Retinal pigment epithelial cell (primary cell): ENCODE data around the gene FRMD4A.
"Not testable (repeated sequence)": the region's sequence is repeated elsewhere in the genome, so short reads cannot be mapped to it uniquely, and the experiment has no call there.

Experiments used
- DNase-seq: peaks from one replicate; pipeline ENCODE4 v3.0.0-alpha.2; 2010; ENCODE audit warnings: low read depth
- H3K4me3 ChIP-seq: 2 replicates; pipeline ENCODE4 v1.5.1; 2011; ENCODE audit warnings: mild to moderate bottlenecking, low read length, control low read depth, moderate library complexity
- TF ChIP-seq, protein P1 (sequence below): conservative IDR thresholded peaks from 2 replicates; pipeline ENCODE4 v1.5.1; 2011; ENCODE audit warnings: low read depth, low read length, control low read depth, inconsistent platforms

Gene FRMD4A

DNA sequence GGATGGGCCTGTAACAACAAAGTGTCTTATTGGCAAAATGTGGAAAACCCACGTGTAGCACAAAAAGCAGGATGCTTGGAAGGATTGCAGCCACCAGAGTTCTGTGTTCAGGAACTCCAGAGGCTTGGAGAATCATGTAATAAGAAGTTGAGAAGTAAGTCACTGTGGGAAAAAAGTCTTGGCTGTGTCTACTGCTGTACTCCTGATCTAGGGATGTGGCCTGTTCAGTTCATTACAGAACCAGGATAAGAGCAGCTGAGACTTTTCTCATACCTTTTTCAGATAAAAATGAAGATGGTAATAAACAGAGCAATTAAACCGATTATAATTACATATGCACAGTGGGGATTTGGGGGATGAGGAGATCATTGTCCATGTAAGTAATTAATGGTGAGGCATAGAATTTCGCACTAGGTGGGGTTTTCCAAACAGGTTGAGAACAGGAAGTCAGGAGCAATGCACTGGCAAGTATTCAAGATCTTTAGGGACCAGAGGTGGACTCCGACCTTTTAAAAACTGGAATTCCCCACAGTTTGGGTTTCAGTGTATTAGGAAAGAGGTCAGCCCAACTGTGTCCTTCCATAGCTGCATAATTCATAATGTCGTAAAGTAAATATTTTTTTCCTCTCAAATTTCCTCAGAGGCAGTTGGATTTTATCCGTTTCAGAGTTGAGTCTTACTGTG is 281.7 kb downstream of the FRMD4A start:
- H3K4me3 ChIP-seq, result no peak overlapping the region
- no peak for DNase-seq
- TF ChIP-seq, protein P1, sequence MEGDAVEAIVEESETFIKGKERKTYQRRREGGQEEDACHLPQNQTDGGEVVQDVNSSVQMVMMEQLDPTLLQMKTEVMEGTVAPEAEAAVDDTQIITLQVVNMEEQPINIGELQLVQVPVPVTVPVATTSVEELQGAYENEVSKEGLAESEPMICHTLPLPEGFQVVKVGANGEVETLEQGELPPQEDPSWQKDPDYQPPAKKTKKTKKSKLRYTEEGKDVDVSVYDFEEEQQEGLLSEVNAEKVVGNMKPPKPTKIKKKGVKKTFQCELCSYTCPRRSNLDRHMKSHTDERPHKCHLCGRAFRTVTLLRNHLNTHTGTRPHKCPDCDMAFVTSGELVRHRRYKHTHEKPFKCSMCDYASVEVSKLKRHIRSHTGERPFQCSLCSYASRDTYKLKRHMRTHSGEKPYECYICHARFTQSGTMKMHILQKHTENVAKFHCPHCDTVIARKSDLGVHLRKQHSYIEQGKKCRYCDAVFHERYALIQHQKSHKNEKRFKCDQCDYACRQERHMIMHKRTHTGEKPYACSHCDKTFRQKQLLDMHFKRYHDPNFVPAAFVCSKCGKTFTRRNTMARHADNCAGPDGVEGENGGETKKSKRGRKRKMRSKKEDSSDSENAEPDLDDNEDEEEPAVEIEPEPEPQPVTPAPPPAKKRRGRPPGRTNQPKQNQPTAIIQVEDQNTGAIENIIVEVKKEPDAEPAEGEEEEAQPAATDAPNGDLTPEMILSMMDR, result no peak

DNA sequence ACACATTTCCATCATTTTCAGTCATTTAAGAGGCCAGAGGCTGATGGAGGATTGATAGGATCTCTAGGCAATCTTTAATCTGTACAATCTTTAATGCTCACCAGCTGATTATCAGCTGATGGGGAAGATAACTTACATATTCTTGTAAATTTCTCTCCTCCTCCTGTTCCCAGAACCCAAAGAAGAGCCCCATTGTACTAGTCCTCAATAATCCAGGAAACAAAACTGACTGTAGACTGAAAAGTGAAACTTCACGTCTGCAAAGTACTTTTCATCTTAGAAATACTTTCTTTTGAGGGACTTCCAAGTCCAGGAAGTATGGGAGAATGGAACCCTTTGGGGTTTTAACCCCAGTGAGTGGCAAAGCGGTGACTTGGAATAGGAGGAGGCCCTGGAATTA is 283.3 kb downstream of the FRMD4A start:
- TF ChIP-seq, protein P1, result no peak
- H3K4me3 ChIP-seq, result no peak overlapping the region
- DNase-seq, result no peak

DNA sequence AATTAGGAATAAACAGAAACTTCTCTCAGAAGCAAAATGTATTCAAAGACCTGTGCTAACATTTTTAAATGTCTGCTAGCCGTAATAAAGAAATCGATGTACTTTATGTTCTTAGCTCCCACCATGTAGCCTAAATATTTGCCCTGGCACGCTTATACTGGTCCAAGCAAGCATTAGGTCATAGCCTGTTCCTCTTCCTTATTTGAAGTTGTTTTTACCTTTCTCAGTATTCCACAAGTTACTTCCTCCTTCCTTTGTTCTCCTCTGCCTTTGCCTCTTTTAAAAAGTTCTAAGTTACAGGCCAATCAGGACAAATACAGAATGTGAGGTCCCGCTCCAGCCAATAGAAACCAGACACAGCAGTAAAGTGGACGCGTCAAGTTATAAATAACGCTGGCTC is 288.7 kb downstream of the FRMD4A start:
- not testable (repeated sequence) for H3K4me3 ChIP-seq, DNase-seq

DNA sequence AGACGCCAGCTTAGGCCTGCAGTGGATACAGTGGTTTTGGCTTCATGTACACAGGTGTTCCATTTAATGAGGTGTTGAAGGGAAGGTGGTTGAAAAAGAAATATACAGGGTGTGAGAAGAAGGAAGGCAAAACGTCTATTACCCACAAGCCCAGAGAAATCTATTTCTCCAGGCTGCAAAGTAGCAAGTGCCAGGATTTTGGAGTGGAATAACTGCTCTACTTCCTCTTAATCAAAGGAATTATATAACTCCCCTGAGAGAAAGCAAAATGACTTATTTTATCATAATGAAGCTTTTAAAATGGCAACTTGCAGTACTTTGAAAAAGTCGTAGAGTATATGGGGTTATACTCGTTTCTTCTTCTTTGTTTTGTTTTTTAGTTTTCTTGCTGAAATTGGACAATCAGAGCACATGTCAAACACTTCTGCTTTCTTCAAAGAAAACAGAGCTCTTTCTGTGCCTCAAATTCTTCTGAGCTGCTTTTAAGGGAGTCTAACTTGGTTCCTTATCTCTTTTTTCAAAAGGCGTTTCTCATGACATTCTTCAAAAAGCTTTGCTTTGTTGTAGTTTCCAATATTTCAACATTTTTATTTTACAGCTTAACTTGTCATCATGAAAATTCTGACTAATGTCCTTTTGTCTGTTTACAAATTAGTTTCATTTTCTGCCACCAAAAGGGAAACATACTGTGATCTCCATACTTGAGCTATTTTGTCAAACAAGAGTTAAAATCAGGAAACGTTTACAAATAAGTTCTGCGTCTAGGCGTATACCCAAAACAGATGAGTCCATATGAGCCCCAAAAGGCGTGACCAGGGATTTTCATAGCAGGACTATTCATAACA is 289.7 kb downstream of the FRMD4A start:
- no peak overlapping the region for H3K4me3 ChIP-seq
- TF ChIP-seq, protein P1, result no peak
- DNase-seq, result no peak

DNA sequence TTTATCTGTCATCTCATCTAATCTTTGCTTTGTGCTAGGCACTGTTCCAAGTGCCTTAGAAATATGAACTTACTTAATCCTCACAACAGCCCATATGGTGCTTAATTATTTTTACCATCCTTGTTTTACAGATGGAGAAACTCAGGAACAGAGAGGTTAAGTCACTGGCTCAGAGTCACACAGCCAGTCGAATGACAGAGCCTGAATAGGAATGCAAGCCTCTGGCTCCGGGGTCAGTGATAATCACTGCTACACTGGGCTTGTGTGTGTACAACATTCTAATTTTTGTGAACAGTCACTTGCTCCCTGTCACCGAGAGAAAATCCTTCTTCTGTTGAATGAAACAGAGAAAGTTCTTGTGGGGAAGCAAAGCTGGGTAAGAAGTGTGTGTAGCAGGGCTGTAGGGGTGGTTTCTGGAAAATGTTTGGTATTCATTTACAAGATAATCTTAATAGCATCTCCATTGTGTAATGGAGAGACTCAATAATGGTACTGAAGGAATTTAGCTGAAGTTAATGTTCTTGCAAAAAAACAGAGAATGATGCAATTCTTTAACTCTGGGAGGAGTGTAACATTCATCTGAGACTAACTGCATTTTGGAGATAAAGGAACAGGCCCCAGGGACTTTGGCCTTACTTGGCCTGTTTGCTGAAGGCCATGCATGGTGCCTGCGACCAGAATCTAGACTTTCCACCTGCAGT is 290.6 kb downstream of the FRMD4A start:
- no peak overlapping the region for H3K4me3 ChIP-seq
- TF ChIP-seq, protein P1, result no peak
- no peak for DNase-seq

DNA sequence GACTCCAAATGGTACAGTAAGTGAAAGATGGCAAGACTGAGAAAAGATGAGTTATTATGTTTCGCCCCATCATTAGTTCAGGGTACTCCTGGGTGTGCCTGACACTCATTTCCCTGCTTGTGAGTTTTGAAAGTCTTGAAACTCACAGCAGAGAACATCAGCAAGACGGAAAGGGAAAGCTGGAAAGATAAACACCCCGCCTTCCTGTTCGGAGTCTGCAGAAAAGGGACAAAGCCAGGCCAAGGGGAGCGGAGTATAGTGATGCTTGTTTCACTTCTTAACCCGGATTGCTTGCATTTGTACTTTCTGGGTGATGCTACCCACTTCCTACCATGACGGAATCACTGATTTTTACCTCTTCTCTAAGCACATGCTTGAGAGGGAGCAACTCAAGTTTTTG is 294.5 kb downstream of the FRMD4A start:
- TF ChIP-seq, protein P1, result no peak
- no peak overlapping the region for H3K4me3 ChIP-seq
- no peak for DNase-seq

DNA sequence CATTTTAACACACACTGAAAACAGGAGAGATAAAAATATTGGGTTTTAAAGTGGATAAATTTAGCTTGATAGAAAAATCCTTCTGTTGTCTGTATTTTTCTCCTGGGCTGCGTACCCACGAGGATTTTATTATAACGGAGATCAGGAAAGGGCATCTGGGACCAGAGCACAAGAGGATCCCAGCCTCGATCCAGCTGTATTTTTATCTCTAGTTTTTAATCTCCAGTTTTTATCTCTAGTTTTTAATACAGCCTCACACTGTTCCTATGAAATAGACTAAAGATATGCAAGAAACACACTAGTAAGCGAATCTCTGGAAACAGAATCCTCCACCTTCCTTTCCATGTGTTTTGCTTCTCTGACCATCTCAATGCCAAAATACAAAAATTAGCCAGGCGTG is 295.2 kb downstream of the FRMD4A start:
- TF ChIP-seq, protein P1, result no peak
- DNase-seq, result no peak
- H3K4me3 ChIP-seq, result no peak overlapping the region
